Activated CD4-positive, alpha-beta T cell treated with anti-CD3 and anti-CD28 coated beads for 36 hours (primary cell): Measurements from ENCODE around the gene FCHSD2. TPM values are rescaled to one million over a fixed set of nuclear protein-coding genes. Genes with fewer than 3 reads are reported as not detected.

ENCODE experiments used
- ATAC-seq: fragments of 200-7000 bp; cut with Tn5 transposase; one replicate; pipeline ENCODE4 v1.10.0; 2021; ENCODE audit warnings: mild to moderate bottlenecking, moderate library complexity
- CTCF ChIA-PET: fragments of 350-600 bp; sonication (Branson Sonifier 250); formaldehyde crosslinking; loops from one replicate; lab custom pipeline; 2021; ENCODE audit warnings: antibody characterized with exemption; lab: Charles Lee
- POLR2A ChIA-PET: fragments of 350-600 bp; sonication (Branson Sonifier 250); formaldehyde crosslinking; loops from one replicate; lab custom pipeline; 2021; ENCODE audit warnings: antibody characterized with exemption, inconsistent platforms; lab: Charles Lee
- DNase-seq: peaks from one replicate; pipeline ENCODE4 v3.0.0-alpha.2; 2020
- H3K27ac Mint-ChIP-seq: one replicate; pipeline ENCODE4 v1.8.0; 2021; ENCODE audit warnings: mixed read lengths
- H3K27me3 Mint-ChIP-seq: one replicate; pipeline ENCODE4 v1.8.0; 2021; ENCODE audit warnings: mixed read lengths
- H3K36me3 Mint-ChIP-seq: one replicate; pipeline ENCODE4 v1.8.0; 2021; ENCODE audit warnings: low read depth, mixed read lengths
- H3K4me1 Mint-ChIP-seq: one replicate; pipeline ENCODE4 v1.8.0; 2021; ENCODE audit warnings: mixed read lengths
- H3K4me3 Mint-ChIP-seq: one replicate; pipeline ENCODE4 v1.8.0; 2021; ENCODE audit warnings: mild to moderate bottlenecking, moderate library complexity, mixed read lengths
- H3K9me3 Mint-ChIP-seq: one replicate; pipeline ENCODE4 v1.8.0; 2021; ENCODE audit warnings: low read depth, mixed read lengths
- intact Hi-C, 2 experiments: fragments of 100-400 bp; cut with DNase I in 1 of 2; cut with micrococcal nuclease in 1 of 2; formaldehyde crosslinking; loops; one replicate each; pipeline versions ENCODE4 v1.14.2 to v1.15.1; 2022 to 2024; cut with DNase I, micrococcal nuclease
- total RNA-seq, 2 experiments: library from RNA; stranded (reverse); gene quantifications; one replicate each; pipeline ENCODE4 v1.2.3, GENCODE V29; 2021

FCHSD2 gene
- total RNA-seq, 2 experiments from 2014 or later, result 24.1 to 24.7 TPM

GRCh38 chr11:72834905-72835304 is 307.2 kb downstream of the FCHSD2 start:
- CTCF ChIA-PET, result interaction anchor here (0.8 to 1.4 kb wide), 4 partner anchors 118 to 350 kb away, joined by 3 to 4 read pairs (median 3); no protein-coding TSS in a partner anchor
- no peak overlapping the region for H3K4me3 Mint-ChIP-seq
- intact Hi-C loops, result loop anchor here in 1 of 2 experiments (1.0 kb wide), 1 partner anchor 343 kb away; no protein-coding TSS in a partner anchor
- no peak for DNase-seq
- H3K27ac Mint-ChIP-seq, result peak overlapping the region; percentile 78
- H3K9me3 Mint-ChIP-seq, result no peaks in the 10 kb centered on the region
- H3K4me1 Mint-ChIP-seq, result peaks cover 9% of the 10 kb centered on the region
- peak; percentile 11 for ATAC-seq
- POLR2A ChIA-PET, result no interaction called here
- no peaks in the 10 kb centered on the region for H3K27me3 Mint-ChIP-seq
- peaks cover 6% of the 10 kb centered on the region for H3K36me3 Mint-ChIP-seq

- ChIA-PET CTCF (interaction anchor here (0.7 to 1.4 kb wide), 9 partner anchors 9 to 350 kb away, joined by 3 to 6 read pairs (median 3); no protein-coding TSS in a partner anchor), POLR2A (no interaction called here)
- Mint-ChIP-seq H3K9me3 (no peaks in the 10 kb centered on the region), H3K27me3 (no peaks in the 10 kb centered on the region), H3K27ac (peak overlapping the region; percentile 78), H3K4me1 (peaks cover 9% of the 10 kb centered on the region), H3K4me3 (no peak overlapping the region), H3K36me3 (peaks cover 6% of the 10 kb centered on the region)
- no peak for ATAC-seq
- no peak for DNase-seq
- intact Hi-C loops, result no loop called here
Observed at GRCh38 chr11:72833811-72834493, 308.2 kb downstream of the FCHSD2 start.

GRCh38 chr11:72833083-72833733 is 308.9 kb downstream of the FCHSD2 start:
- POLR2A ChIA-PET, result no interaction called here
- DNase-seq (no peak), ATAC-seq (no peak)
- Mint-ChIP-seq H3K27me3 (no peaks in the 10 kb centered on the region), H3K9me3 (no peaks in the 10 kb centered on the region), H3K4me3 (no peak overlapping the region), H3K4me1 (peaks cover 10% of the 10 kb centered on the region), H3K36me3 (peaks cover 6% of the 10 kb centered on the region), H3K27ac (no peak overlapping the region)
- intact Hi-C loops, result no loop called here
- CTCF ChIA-PET, result interaction anchor here (0.6 to 2.9 kb wide), 8 partner anchors 8 to 348 kb away, joined by 3 to 55 read pairs (median 4); no protein-coding TSS in a partner anchor

GRCh38 chr11:72832301-72833082 is 309.6 kb downstream of the FCHSD2 start:
- ATAC-seq, result no peak
- no peak for DNase-seq
- H3K4me1 Mint-ChIP-seq, result peaks cover 17% of the 10 kb centered on the region
- H3K4me3 Mint-ChIP-seq, result no peak overlapping the region
- no peaks in the 10 kb centered on the region for H3K9me3 Mint-ChIP-seq
- H3K36me3 Mint-ChIP-seq, result peaks cover 6% of the 10 kb centered on the region
- ChIA-PET CTCF (interaction anchor here (0.6 to 2.9 kb wide), 23 partner anchors 8 to 415 kb away, joined by 3 to 55 read pairs (median 3); partner anchors contain the start of gene STARD10), POLR2A (interaction anchor here (1.6 kb wide), 1 partner anchor 345 kb away, joined by 4 read pairs; no protein-coding TSS in a partner anchor)
- no peaks in the 10 kb centered on the region for H3K27me3 Mint-ChIP-seq
- intact Hi-C loops, result no loop called here
- peak overlapping the region; percentile 2 for H3K27ac Mint-ChIP-seq

- no peaks in the 10 kb centered on the region for H3K27me3 Mint-ChIP-seq
- H3K4me3 Mint-ChIP-seq, result no peak overlapping the region
- H3K9me3 Mint-ChIP-seq, result no peaks in the 10 kb centered on the region
- H3K27ac Mint-ChIP-seq, result peak overlapping the region; percentile 2
- ChIA-PET CTCF (interaction anchor here (0.6 to 2.9 kb wide), 27 partner anchors 8 to 458 kb away, joined by 3 to 55 read pairs (median 3); partner anchors contain the start of gene STARD10), POLR2A (interaction anchor here (1.6 kb wide), 1 partner anchor 346 kb away, joined by 4 read pairs; no protein-coding TSS in a partner anchor)
- ATAC-seq (peak; percentile 64), DNase-seq (peak; percentile 75)
- H3K4me1 Mint-ChIP-seq, result peaks cover 20% of the 10 kb centered on the region
- intact Hi-C loops, result loop anchor here (1.0 kb wide), 2 partner anchors 347 to 411 kb away; no protein-coding TSS in a partner anchor
- peaks cover 6% of the 10 kb centered on the region for H3K36me3 Mint-ChIP-seq
Observed at GRCh38 chr11:72831521-72832300, 310.4 kb downstream of the FCHSD2 start.

GRCh38 chr11:72829884-72830533 is 312.1 kb downstream of the FCHSD2 start:
- DNase-seq, result no peak
- Mint-ChIP-seq H3K9me3 (no peaks in the 10 kb centered on the region), H3K27me3 (no peaks in the 10 kb centered on the region), H3K27ac (no peak overlapping the region), H3K36me3 (peaks cover 10% of the 10 kb centered on the region), H3K4me3 (no peak overlapping the region), H3K4me1 (peaks cover 16% of the 10 kb centered on the region)
- intact Hi-C loops, result no loop called here
- ChIA-PET CTCF (interaction anchor here (0.5 to 2.9 kb wide), 6 partner anchors 17 to 348 kb away, joined by 3 to 55 read pairs (median 6); no protein-coding TSS in a partner anchor), POLR2A (no interaction called here)
- no peak for ATAC-seq

- CTCF ChIA-PET, result interaction anchor here (0.5 to 2.9 kb wide), 6 partner anchors 16 to 349 kb away, joined by 3 to 11 read pairs (median 4); no protein-coding TSS in a partner anchor
- Mint-ChIP-seq H3K36me3 (peaks cover 13% of the 10 kb centered on the region), H3K4me3 (no peak overlapping the region), H3K4me1 (peaks cover 11% of the 10 kb centered on the region), H3K9me3 (no peaks in the 10 kb centered on the region), H3K27me3 (no peaks in the 10 kb centered on the region), H3K27ac (no peak overlapping the region)
- DNase-seq (no peak), ATAC-seq (no peak)
- intact Hi-C loops, result no loop called here
- POLR2A ChIA-PET, result interaction anchor here (0.6 kb wide), 1 partner anchor 116 kb away, joined by 4 read pairs; no protein-coding TSS in a partner anchor
Observed at GRCh38 chr11:72829178-72829577, 312.9 kb downstream of the FCHSD2 start.

- H3K36me3 Mint-ChIP-seq, result peaks cover 13% of the 10 kb centered on the region
- H3K4me1 Mint-ChIP-seq, result peaks cover 11% of the 10 kb centered on the region
- intact Hi-C loops, result no loop called here
- H3K4me3 Mint-ChIP-seq, result no peak overlapping the region
- H3K27me3 Mint-ChIP-seq, result no peaks in the 10 kb centered on the region
- peak overlapping the region; percentile 23 for H3K27ac Mint-ChIP-seq
- ATAC-seq (no peak), DNase-seq (no peak)
- ChIA-PET CTCF (interaction anchor here (0.7 to 2.9 kb wide), 7 partner anchors 15 to 349 kb away, joined by 3 to 11 read pairs (median 4); no protein-coding TSS in a partner anchor), POLR2A (interaction anchor here (0.6 to 1.0 kb wide), 2 partner anchors 13 to 115 kb away, joined by 4 to 8 read pairs; no protein-coding TSS in a partner anchor)
- H3K9me3 Mint-ChIP-seq, result no peaks in the 10 kb centered on the region
Observed at GRCh38 chr11:72828692-72829101, 313.4 kb downstream of the FCHSD2 start.

- H3K4me1 Mint-ChIP-seq, result peaks cover 11% of the 10 kb centered on the region
- CTCF ChIA-PET, result interaction anchor here (0.5 to 2.9 kb wide), 8 partner anchors 15 to 682 kb away, joined by 3 to 11 read pairs (median 4); no protein-coding TSS in a partner anchor
- peak; percentile 22 for ATAC-seq
- no peaks in the 10 kb centered on the region for H3K27me3 Mint-ChIP-seq
- intact Hi-C loops, result no loop called here
- POLR2A ChIA-PET, result interaction anchor here (0.6 to 1.0 kb wide), 4 partner anchors 12 to 585 kb away, joined by 3 to 8 read pairs (median 4); no protein-coding TSS in a partner anchor
- peak overlapping the region; percentile 82 for H3K27ac Mint-ChIP-seq
- H3K36me3 Mint-ChIP-seq, result peaks cover 16% of the 10 kb centered on the region
- no peak overlapping the region for H3K4me3 Mint-ChIP-seq
- no peaks in the 10 kb centered on the region for H3K9me3 Mint-ChIP-seq
- no peak for DNase-seq
Observed at GRCh38 chr11:72828081-72828567, 314.0 kb downstream of the FCHSD2 start.
